GM12864 (cell line): ENCODE data around the gene ZRANB3.
"Not testable (repeated sequence)": the region's sequence is repeated elsewhere in the genome, so short reads cannot be mapped to it uniquely, and the experiment has no call there.

Experiments used
- DNase-seq: peaks from one replicate; pipeline ENCODE4 v3.0.0-alpha.2; 2011; ENCODE audit warnings: low read depth
- H3K4me3 ChIP-seq: 2 replicates; pipeline ENCODE4 v1.5.1; 2011; ENCODE audit warnings: mild to moderate bottlenecking, low read depth, low read length, control low read depth
- TF ChIP-seq, protein P1 (sequence below): IDR thresholded peaks from 2 replicates; pipeline ENCODE4 v1.5.1; 2011; ENCODE audit warnings: low read depth, mild to moderate bottlenecking, moderate library complexity, low read length, control low read depth, inconsistent platforms; ENCODE audit errors: missing control alignments

Gene ZRANB3

DNA sequence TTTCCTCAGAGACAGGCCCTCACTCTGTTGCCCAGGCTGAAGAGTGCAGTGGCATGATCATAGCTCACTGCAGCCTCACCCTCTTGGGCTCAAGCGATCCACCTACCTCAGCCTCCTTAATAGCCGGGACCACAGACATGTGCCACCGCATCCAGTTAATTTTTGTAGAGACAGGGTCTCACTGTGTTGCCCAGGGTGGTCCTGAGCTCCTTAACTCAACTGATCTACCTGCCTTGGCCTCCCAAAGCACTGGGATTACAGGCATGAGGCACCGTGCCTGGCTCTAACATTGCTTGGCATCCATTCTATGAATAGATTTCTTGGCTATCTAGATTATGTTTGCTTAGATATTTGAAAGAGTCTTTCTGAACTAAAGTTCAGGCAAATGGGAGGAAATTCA lies 21.9 kb upstream of the ZRANB3 start:
- H3K4me3 ChIP-seq: no peak overlapping the region
- no peak for DNase-seq
- TF ChIP-seq, protein P1, sequence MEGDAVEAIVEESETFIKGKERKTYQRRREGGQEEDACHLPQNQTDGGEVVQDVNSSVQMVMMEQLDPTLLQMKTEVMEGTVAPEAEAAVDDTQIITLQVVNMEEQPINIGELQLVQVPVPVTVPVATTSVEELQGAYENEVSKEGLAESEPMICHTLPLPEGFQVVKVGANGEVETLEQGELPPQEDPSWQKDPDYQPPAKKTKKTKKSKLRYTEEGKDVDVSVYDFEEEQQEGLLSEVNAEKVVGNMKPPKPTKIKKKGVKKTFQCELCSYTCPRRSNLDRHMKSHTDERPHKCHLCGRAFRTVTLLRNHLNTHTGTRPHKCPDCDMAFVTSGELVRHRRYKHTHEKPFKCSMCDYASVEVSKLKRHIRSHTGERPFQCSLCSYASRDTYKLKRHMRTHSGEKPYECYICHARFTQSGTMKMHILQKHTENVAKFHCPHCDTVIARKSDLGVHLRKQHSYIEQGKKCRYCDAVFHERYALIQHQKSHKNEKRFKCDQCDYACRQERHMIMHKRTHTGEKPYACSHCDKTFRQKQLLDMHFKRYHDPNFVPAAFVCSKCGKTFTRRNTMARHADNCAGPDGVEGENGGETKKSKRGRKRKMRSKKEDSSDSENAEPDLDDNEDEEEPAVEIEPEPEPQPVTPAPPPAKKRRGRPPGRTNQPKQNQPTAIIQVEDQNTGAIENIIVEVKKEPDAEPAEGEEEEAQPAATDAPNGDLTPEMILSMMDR: no peak

DNA sequence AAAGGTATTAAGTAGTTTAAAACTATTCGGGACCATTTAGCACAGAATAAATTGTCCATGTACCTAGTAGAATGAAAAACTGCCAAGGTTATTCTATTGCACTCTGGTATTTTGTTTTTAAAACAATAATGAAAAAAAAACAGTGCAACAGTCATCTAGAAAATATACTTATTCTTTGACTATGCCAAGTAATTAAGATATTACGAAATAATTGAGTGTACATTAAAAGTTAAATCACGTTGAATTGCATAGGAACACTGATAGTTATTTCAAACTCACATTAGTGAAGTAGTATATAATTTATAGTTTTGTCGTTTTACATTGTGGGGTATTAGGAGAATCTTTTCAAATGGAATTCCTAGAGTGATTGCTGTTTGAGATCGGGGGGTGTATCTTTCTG lies 20.3 kb upstream of the ZRANB3 start:
- no peak for DNase-seq
- TF ChIP-seq, protein P1: no peak
- no peak overlapping the region for H3K4me3 ChIP-seq

DNA sequence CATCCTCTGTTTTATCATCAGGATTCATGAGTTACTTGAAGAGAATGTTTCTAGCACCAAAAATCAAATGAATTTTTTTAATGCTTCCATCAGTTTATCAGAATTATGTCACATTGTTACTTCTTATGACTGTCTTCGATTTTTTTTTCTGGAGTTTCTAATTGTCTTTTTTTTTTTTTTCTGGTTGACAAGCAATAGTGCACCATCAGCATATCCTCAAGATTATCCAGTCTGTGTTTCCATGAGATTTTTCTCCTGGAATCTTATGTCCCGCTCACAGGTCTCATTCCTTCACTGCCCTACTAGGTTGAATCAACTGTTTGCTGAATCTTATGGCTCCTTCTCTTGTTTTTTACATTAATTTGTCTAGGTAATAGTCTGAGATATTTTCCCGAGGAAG lies 16.3 kb upstream of the ZRANB3 start:
- TF ChIP-seq, protein P1: no peak
- no peak for DNase-seq
- no peak overlapping the region for H3K4me3 ChIP-seq

DNA sequence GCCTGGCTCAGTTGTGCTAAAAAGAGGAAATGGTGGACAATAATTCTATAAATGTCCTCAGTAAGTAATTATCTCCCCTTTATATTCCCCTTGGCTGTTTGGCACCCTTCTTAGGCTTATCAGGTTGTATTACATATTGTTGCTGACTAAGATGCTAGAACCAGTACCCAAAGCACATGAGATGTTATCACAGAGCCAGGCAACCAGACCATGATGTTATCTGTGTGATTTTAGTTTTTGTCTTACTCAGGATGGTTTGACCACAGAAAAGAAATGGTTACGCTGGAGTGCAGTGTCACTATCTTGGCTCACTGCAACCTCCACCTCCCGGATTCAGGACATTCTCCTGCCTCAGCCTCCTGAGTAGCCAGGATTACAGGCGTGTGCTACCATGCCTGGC lies 15.4 kb upstream of the ZRANB3 start:
- no peak for DNase-seq
- no peak overlapping the region for H3K4me3 ChIP-seq
- TF ChIP-seq, protein P1: no peak

DNA sequence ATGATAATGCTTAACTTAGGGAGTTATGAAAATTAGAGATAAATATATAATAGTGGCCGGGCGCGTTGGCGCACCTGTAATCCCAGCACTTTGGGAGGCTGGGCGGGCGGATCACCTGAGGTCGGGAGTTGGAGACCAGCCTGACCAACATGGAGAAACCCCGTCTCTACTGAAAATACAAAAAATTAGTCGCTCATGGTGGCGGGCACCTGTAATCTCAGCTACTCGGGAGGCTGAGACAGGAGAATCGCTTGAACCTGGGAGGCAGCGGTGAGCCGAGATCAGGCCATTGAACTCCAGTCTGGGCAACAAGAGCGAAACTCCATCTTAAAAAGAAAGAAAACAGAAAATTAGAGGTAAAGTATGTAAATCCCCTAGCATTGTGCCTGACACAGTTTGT lies 2.5 kb upstream of the ZRANB3 start:
- not testable (repeated sequence) for H3K4me3 ChIP-seq, DNase-seq

DNA sequence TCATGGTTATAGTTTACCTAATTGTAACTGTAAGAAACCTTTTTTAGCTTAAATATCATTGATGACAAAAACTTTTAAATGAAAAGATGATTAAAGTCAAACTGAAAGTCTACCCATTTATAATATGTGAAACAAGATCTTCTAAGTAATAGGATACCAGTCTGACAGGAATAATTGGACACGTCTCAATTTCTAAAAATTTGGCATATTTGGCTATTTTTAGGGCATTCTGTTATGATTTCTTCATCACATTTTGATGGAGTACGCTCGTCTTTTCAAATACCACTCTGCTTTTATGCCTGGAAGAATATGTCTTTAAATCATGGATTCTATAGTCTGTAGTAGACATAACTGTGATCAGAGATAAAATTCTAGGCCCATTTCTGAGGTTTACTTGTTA lies 1.6 kb upstream of the ZRANB3 start:
- H3K4me3 ChIP-seq: peak overlapping the region; percentile 83; the same call in 1 of the 2 replicates
- DNase-seq: no peak
- TF ChIP-seq, protein P1: no peak

DNA sequence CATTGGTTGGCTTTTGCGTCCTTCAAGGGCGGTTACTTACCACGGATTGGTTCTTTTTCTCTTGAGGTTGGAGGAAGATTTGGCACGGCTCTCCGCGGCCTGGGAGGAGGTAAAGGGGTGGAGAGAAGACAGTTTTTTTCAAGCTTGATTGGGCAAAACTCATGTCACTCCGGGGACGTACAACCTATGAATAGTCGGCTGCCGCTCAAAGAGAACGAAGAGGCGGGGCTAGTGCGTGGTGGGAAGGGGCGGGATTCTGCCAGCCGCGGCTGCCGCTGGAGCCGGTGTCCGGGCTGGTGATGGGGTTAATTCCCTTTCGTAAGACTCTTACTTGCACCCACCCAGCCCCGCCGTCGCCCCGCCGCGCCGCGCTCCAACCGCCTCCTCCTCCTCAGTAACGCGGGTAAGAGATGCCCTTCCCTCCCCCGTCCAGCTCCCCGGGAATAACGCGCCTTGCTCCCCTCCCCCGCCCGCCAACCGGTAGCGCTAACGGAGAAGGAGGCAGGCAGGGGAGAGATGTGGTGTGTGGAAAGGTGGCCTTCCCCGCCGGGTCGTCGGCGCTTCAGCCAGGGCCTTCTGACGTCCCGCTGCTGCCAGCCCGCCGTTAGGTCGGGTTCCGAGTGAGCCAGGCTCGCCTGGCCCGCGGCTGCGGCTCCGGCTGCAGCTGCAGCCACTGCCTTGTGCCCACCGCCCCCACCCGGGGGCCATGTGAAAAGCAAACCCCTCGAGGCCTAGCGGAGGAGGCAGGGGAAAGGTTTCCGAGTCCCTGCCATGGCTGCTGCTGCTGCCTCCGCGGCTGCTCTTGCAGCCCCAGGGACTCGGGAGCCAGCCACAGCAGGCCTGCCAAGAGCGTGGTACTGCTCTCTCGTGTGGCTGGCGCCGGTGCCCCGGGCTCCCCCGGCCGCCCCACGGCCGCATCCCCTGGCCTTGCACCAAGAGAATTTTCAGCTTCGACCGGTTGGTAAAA lies 496 bp upstream of the ZRANB3 start, which contains the start of gene R3HDM1:
Gene R3HDM1, plus strand, starts transcription at position 254 of the 967 bp plus-strand sequence. CDS start 73,362 bp downstream, outside the sequence.
- peak within 1 kb of the TSS; percentile 83 for H3K4me3 ChIP-seq
- TF ChIP-seq, protein P1: peak; percentile 31
- peak; percentile 100 for DNase-seq
